Stimulated activated CD4-positive, alpha-beta T cell treated with anti-CD3 and anti-CD28 coated beads, Interleukin-4, amount 100 ng/mL, for 48 hours (primary cell): ENCODE data around the gene PER2.

Experiments used
- DNase-seq, 2 donors: peaks; one replicate each; pipeline ENCODE4 v3.0.0-alpha.2; 2020; ENCODE audit warnings: low read depth in 2 of 2

Gene PER2

DNA sequence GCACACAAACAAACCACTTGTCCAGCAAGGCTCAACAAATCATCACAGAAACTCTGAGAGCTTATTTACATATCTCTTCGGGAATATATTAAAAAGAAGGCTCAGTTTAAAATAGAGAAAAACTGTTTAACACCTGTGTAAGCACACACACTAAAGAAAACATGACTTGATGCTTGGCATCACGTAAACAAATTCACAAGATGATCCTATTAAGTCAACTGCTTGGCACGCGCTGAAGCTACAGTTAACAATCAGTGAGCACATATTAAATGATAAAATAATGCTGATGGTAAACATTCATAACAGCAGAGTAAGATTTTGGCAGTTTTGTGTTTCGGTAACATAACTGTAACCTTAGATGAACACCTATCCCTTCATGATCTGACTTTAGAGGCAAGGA lies 44.3 kb downstream of the PER2 start:
- DNase-seq: no peak

DNA sequence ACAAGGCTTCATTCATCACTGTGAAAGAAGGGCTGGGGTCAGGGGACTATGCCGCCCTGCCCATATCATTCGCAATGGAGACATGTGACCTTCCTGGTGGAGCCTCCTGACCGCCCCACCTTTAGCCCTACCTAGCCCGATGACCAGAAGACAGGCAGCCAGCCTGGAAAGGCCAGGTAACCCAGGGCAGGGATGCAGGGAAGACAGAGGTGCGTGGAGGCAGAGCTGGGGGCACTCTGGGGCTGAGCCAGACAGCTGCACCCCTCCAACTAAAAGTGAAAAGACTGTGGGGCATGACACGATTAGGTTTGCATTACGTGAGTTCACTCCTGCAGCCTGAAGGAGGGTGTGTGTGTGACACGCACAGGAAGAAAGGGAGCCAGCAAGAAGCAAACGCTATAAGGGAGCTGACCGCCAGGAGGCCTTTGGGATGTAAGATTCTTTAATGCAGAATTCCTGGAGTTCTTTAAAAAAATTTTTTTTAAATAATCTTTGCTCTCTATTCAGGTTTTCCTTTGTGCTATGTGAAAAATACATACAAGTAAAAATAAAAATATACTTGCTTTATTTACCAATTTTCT lies 44.8 kb downstream of the PER2 start:
- no peak for DNase-seq

DNA sequence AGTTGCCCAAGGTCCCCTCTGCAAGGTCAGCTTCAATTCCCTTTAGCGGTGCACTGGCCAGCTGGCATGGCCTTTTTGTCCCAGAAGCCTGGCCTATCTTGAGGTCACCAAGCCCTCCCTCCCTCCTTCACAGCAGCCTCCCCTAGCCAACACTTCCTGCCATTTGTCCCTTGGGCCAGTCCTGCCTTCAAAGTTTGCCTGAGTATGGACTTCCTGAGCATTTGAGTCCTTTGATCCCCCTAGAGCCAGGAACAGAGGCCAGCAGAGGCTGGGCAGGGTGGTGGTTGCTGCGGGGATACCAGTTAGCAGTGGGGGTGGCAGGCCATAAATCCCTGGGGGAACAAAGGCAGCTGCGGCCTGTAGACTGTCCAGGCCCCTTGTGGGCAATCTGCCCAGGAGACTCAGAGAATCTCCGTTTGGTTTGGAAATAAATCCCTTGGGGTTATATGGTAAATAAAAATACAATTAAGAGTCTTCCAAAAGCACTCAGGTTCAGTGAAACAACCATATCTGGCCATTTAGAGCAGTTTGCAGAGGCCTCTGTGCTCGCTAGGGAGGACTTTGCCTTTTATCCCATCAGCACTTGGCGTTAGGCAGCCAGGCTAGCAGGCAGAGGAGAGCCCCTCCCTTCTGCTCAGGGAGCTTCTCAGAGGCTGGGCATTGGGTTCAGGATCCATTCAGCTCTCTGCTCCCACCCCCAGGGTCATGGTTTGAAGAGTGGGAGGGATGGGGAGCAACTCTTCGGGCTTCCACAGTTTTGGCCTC lies 45.5 kb downstream of the PER2 start:
- no peak for DNase-seq

DNA sequence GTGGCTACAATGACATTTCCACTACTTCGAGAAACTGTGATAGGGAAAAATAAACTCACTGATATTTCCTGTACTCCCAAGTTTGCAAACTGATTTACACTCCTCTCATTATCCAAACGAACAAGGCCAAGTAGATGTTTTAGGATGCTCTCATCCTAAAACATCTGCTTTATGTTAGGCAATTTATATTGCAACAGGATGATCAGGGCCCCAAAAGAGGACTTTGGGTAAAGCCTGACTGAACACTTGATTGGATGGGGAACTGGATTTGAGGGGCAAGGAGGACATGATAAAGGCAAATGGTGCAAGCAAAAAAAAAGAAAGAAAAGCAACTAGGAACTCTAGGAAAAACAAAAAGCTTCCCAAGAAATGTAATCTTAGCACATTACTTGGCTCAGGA lies 46.4 kb downstream of the PER2 start:
- DNase-seq: no peak

DNA sequence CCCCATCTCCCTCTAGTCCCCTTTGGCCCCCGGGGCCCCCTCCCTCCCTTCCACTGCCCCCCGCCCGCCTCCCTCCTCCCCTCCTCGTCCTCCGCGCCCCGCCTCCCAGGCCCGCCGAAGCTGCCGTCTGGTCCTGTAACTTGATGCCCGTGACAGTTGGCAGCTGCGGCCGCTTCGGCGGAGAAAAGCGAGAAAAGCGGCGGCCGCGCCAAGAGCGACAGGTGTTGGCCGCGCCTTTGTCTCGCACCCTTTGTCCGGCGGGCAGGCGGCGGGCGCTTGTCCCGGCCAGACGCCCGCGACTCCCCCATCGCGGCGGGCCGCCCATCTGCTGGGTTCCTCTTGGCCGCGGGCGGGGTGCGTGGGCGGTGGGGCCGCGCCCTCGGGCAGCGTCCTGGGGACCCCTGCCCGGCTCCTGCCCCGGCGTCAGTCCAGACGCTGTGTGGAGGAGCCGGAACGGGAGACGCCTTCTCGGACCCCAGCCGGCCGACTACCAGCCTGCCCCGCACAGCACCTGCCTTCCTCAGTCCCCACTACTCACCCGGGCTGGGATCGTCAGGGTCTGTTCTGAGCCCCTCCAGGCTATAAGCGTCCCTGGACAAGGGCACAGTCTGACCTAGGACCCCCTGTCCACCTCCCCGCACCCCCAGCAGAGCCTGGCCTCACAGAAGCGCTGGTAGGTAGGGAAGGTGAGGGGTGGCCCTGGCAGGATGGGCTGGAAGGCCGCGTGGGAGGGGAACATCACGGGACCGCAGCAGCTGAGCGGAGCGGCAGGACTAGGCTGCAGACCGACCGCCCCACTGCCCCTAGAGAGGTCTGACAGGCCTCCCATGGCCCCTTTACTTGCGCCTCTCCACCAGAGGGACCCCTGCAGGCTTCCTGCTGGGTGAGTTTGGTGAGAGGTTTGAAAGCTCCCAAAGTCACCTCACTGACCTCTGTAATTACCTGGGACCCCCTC lies 47.4 kb downstream of the PER2 start:
- DNase-seq: no peak

DNA sequence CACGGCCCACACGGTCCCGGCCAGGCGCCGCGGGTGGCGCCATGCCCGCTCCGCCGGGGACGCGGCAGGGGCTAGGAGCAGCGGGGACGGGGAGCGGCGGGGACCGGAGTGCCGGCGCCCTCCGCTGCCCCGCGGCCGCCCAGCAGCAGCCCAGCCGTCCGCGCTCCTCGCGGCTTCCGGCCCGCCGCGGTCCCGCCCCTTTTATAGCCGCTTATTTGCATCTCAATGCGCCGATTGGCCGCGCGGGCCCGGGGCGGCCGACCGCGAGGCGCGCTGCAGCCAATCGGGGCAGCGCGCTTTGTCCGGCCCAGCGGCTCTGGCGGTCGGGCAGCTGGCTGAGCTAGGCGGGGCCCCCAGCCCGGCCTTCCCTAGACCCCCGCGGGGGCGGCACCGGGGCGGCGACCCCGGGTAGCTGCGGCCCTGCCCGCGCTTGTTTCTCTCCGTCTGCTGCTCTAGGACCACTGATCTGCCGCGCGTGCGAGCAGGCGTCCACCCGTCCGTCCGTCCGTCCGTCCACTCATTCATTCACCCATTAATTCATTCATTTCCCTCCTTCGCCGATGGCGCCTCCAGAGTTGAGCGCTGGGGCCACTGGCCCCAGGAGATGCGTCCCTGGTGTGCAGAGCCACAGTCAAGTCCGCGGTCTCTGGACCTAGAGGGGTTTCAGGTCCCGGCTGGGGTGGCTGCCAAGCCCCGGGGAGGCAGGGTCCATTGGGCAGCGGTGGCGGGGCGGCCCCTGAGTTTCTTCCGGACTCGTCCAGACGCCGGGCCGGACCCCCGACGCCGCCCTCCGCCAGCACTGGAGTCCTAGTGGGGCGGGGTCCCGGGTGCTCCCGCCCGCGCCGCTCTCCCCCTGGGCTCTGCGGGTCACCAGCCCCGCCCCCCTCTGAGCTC lies 48.3 kb downstream of the PER2 start, which contains the start of gene HES6:
TSS of gene HES6 (minus strand) at position 176 of the 894 bp plus-strand sequence. CDS start at position 43, 133 bp downstream.
- DNase-seq: peak; percentile 69 to 71

DNA sequence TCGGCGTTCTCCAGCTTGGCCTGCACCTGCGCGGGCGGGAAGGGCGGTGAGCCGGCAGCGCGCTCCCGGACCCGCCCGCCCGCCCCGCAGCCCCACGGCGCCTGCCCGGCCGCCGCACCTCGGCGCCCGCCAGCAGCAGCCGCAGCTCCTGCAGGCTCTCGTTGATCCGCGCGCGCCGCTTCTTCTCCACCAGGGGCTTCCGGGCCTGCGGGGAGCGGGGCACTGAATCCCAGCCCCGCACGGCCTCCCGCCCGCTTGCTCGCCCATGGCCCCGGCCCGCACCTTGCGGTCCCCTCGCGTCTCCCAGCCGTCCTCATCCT lies 48.9 kb downstream of the PER2 start:
- no peak for DNase-seq

DNA sequence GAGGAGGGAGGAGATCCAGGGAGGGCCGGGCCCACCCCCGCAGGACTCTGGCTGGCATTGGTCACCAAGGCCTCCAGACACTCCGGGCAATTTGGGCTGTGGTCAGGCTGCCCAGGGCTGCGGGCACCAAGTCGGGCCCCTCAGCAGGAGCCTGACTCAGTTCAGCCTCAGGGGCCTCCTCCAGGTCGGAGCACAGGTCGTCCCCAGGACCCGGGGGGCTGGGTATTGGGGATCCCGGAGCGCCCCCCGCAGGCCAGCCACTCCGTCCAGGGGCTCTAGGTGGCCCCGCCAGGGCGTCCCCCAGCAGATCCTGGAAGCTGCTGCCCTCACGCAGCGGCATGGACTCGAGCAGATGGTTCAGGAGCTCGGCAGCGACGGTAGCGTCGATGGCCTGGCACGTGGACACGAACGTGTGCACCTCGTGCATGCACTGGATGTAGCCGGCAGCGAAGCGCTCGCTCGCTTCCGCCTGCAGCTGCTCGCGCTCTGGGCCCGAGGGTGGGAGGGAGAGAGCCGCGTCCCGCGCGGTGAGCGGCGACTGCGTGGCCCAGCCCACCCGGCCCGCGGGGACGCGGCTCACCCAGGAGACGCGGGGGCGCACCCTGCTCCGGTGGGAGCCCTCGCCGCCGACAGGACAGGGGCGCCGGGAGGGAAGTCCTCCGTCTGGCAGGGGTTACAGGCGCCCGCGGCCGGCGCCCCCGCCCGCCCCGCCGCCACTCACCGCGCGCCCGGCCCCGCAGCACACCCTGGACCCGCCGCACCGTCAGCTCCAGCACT lies 49.5 kb downstream of the PER2 start:
- peak in 1 of 2 donors; percentile 30 for DNase-seq

DNA sequence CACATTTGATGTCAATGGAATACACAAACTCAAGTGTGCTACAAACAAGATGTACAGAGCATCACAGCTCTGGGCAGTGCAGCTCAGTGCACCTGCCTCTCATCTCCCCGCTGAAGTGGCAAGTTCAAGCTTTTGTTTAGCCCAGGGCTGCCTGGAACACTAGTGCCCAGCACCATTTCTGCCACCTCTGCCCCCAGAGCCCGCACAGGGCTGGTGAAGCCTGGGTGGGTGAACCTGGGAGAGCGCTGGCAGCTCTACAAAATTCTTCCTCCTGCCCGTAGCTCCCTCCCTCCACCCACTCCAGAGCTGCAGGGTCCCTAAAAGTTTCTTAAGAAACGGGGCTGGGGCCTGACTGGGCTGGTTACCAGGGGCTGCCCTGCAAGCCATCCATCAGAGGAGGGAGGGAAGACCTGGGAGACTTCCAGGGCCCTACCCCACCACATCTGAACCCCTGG lies 50.1 kb downstream of the PER2 start:
- DNase-seq: no peak

DNA sequence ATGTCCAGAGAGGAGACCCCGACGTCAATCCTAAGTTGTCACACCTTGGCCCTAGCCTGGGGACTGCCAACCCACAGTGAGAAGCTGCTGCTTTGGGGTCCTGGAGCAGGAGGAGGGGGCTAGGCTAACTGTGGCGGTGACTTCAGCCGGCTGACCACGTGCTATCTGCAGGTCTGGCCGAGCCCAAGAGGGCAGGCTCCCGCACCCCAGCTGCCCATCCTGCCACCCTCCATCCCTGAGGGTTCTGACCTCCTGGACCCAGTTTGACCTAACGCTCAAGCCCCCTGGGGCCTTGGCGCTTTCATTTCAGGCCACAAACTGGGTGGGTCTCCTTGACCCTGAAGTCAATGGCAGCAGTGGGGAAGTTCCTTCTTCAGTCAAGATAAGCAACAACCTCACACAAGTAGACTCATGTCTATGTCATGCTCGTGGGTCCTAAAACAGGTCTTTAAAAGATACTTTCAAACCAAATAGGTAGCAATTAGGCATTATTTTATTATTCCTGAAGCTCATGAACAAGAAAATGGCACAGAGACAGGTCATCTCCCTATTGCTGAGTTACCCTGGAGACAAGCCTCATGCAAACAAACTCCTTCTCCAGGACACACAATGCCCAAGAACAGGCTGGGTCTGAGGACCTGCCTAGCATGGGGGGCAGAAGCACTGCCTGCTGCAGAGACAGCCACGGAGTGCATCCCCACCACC lies 50.8 kb downstream of the PER2 start:
- DNase-seq: no peak

DNA sequence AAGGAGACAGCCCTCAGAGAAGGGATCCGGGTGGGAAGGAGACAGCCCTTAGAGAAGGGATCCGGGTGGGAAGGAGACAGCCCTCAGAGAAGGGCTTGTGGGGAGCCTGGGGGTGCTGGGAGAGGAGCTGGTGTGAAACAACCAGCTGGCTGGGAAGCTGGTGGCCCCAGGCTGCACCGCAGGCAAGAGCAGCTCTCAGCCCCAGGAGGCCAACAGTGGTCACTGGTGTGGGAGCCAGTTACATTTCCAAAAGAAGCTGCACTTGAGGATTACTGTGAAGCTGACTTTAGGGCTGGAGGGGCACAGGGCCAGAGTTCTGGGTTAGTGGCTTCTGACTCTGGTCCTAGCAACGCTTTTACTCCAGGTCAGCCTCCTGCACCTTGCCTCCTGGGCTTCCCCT lies 51.8 kb downstream of the PER2 start:
- DNase-seq: no peak

DNA sequence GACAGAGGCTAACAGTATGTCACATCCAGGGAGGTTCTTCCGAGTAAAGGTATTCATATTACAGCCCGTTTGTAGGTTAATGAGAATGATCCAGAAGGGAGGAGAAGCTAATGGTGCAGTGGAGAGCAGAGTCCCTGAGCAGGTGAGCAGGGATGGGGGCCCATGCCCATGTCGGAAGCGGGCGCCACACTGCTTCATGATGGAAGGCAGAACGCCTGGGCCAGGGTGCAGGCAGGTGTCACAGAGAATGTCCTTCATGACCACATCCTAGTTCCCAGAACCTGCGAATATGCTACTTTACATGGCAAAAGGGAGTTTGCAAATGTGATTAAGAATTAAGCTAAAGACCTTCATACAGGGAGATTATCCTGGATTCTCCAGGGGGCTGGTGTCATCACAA lies 52.6 kb downstream of the PER2 start:
- no peak for DNase-seq

DNA sequence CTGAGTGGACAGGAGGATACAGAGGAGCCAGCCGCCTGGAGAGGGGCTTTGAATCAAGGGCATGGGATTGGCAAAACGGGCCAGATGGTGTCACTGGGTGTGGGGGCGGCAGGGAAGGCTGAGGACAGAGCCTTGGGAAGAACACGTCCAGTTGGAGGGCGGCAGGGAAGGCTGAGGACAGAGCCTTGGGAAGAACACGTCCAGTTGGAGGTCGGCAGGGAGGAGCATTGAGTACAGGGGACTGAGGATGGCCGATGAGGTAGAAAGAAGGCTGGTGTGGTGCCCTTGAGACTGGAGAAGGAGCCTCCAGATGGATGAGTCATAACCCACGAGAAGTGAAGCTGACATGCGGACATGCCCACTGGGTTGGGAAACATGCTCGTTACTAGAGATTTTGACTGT lies 53.1 kb downstream of the PER2 start:
- no peak for DNase-seq

DNA sequence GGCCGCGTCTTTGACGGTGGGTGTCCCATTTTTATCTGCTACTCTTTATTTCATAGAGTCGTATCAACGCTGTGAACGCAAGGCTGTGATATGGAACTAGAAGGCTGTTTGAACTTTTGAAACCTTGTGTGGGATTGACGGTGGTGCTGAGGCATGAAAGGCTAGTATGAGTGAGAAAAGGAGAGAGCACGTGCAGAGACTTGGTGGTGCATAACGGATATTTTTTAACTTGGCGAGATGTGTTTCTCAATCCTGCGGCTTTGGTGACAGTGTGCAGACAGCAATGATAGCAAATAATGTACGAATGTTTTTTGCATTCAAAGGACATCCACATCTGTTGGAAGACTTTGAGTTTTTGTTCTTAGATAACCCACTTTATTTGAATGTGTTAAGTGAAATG lies 54.8 kb downstream of the PER2 start:
- no peak for DNase-seq

DNA sequence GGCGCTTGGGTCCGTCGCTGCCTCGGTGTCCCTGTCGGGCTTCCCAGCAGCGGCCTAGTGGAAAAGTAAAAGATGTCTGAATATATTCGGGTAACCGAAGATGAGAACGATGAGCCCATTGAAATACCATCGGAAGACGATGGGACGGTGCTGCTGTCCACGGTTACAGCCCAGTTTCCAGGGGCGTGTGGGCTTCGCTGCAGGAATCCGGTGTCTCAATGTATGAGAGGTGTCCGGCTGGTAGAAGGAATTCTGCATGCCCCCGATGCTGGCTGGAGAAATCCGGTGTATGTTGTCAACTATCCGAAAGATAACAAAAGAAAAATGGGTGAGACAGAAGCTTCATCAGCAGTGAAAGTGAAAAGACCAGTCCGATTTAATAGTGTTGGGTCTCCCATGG lies 56.6 kb downstream of the PER2 start:
- DNase-seq: no peak

DNA sequence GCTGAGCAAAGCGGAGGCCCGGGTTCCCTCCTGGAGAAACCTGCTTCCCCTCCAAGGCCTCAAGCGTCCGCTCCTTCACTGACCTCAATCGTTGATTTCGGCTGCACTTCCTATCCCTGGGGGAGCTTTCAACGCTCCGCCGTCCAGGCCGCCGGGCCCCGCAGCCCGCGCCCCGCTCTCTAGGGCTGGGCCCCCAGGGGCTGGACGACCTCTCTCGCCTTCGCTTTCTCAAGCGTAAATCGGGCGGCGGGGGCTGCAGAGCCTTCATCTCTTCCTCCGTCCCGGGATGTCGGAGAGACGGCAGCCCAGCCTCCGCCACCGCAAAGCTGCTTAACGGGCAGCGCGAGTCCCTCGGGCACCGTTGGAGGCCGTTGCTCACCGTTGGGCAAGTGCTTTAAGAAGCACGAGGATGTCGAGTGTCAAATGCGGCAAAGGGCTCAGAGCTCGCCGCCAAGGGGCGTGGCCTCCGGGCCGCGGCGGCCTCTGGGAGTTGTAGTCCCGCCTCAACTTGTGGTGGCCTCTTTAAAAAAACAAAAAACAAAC lies 57.1 kb downstream of the PER2 start:
- DNase-seq: peak; percentile 61 to 69

DNA sequence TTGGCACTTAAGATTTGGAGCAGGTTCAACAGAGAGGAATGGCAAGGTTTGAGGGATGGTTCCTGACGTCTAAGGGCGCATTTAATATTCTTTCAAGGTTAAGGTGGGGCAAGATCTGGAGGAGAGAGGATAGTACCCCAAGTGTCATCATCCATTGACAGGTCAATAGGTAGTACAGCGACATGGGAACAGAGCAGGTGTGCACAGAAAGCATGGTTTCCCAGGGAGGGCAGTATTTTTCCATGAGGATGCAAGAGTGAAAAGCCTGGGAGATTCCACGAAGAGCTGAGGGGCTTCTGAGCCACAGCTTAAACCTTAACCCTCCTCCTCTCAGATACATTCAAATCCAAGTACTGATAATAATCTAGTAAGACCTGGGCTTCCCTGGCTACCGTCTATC lies 57.7 kb downstream of the PER2 start:
- no peak for DNase-seq

DNA sequence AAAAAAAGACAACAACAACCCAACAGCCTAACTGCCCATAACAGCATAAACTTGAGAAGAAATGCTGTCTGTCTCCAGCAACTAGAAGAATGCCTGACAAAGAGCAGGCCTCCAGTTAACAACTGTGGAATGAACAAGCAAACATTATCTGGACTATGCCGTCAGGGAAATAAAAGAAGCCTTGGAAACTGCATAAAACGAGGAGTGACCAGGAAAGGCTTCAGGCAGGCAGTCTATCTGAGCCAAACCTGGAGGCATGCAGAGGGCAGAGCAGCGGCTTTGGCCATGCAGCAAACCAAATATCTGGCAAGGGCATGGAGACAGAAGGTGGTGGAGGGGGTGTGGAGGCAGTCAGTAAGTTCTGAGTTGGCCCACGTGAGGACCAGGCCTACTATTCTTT lies 59.7 kb downstream of the PER2 start:
- DNase-seq: no peak

DNA sequence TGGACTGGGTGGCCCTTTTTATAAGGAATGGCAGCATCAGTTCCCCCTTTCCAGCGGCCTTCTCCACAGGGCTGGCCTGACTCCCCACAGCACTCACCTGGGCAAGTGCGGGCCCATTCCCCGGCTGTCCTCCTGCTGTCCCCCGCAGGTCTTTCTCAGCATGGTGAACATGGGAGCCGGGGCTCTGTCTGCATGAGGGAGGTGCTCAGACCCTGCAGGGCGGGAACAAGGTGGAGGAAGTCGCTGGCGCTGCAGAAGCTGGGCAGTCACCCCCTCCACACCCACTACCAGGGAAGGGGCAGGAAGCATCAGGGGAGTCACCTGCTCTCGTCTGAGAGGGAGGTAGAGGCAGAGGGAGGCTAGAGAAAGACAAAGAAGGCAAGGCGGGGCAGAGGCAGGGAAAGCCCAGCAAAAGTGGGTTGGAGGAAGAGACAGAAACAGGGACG lies 60.8 kb downstream of the PER2 start:
- DNase-seq: no peak
